NCI-H1092 treated with DMSO at 0.1 percent for 48 hours (cell line): ENCODE results near the gene CTNNA1.

Experiments
- DNase-seq: peaks from one replicate; lab custom pipeline; 2025; lab: John Stamatoyannopoulos, UW

CTNNA1 gene

DNA sequence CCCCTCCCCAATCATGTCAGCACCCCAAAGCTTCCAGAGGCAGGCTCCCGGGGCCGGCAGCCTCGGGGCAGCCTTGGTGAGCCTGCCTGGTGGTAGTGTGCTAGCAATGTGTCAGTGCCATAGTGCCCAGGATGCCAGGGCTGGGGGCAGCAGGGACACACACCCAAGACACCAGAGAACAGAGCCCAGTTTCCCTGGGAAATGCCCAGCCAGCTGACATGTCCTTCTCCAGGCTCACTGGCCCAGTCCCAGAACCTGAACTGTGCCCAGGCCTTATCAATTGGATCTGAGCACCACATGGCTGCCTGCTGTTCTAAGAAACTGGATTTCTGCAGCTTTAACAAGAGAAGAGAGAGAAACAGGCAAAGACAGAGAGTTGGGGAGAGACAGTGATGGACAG lies 196.8 kb downstream of the CTNNA1 start:
- DNase-seq = no peak

GRCh38 chr5:138950421-138951031 lies 197.3 kb downstream of the CTNNA1 start:
- no peak for DNase-seq

GRCh38 chr5:138951091-138951985 lies 198.1 kb downstream of the CTNNA1 start:
- no peak for DNase-seq

GRCh38 chr5:138951986-138952735 lies 198.9 kb downstream of the CTNNA1 start:
- DNase-seq = no peak

- peak; percentile 69 for DNase-seq
These were observed 199.7 kb downstream of the CTNNA1 start for GRCh38 chr5:138952962-138953361.

GRCh38 chr5:138953387-138954256 lies 200.4 kb downstream of the CTNNA1 start:
- peak; percentile 83 for DNase-seq

DNA sequence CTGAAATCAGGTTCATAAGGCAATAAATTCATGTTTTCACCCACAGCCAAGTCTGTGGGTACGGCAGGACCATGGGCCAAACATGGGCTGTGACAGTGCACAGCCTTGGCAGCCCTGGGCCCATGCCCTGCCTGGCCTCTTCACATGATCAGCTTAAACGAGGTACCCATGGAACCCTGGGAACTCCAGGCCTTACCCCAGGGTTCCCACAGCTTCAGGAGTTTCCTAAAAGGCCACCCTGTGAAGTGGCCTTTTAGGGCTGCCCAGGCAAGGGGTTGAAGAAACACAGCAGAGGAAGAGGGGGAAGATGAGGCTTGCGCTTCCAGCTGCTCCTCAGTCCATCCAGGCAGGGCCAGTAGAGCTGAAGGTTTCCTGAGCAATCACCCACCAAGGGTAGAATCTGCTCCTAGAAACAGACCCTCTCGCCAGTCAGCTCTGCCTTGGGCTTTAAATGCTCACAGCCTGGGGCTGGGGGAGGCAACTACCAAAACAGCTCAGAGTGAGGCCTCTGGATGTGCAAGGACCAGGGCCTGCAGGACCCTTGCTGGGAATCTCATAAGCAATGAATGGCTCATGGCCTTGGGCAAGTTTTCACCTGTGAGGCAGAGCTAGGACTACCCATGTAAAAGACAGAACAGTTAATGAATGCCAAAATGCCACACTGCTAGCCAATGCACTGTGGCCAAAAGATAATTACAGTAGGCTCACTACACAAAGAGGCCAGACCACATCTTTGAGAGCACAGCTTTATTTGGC lies 201.2 kb downstream of the CTNNA1 start:
- DNase-seq = no peak

- peak; percentile 89 for DNase-seq
These were observed 201.9 kb downstream of the CTNNA1 start for GRCh38 chr5:138955013-138955660.

DNA sequence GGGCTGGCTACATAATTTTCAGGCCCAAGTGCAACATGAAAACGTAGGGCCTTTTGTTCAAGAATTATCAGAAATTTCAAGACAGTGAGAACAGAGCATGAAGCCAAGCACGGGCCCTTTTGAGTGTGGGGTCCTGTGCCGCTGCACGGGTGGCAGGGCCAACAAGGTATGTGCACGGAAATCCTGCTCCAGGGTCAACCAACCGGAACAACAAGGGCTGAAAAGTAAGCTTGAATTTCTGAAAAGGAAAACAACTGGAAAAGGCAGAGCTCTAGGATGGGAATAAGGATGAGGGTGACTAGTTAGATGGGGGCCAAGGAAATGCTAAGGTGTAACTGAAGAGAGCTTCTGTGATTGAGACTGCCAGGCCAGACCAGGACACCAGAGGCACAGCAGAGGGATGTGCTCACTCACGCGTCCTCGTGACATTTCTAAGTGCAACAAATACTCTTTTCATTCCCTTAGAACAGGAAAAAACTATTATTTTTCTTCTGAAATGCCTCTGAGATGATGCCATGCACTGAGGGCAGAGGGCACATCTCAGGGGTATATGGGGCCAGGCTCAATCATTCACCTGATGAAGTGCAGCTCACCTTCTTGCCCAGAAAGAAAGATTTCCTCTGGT lies 202.6 kb downstream of the CTNNA1 start:
- DNase-seq = no peak

DNA sequence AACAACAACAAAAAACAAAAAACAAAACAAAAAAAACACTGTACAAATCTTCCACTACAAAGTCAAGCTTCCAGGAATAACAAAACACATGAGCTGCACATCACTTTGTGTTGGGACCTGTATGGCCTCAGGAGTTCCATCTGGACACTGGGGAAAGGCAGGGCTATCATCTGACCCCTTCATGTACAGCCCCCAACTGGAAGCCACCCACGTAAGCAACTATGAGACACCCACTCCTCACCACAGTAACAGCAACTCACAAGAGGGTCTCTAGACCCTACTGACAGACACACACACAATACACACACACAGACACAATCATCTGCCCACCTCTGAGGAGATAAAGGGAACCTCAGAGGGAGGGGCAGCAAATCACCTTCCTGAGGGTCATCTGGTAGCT lies 203.6 kb downstream of the CTNNA1 start:
- DNase-seq = no peak

DNA sequence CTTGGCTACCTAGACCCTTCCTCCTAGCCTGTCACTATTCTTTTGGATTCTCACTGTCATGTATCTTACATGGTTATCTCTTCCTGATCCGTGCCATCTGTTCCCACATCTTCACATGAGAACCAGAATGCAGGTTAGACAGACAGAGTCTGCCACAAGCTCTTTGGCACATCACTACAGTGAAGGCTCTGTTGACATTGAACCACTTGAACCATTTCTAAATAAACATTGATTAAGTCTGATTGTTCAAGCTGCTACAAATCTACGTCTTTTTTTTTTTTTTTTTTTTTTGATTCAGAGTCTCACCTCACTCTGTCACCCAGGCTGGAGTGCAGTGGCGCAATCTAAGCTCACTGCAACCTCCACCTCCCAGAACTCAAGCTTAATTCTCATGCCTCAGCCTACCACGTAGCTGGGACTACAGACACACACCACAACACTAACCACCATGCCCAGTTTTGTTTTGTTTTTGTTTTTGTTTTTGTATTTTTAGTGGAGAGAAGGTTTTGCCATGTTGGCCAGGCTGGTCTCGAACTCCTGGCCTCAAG lies 207.0 kb downstream of the CTNNA1 start:
- peak; percentile 84 for DNase-seq

DNA sequence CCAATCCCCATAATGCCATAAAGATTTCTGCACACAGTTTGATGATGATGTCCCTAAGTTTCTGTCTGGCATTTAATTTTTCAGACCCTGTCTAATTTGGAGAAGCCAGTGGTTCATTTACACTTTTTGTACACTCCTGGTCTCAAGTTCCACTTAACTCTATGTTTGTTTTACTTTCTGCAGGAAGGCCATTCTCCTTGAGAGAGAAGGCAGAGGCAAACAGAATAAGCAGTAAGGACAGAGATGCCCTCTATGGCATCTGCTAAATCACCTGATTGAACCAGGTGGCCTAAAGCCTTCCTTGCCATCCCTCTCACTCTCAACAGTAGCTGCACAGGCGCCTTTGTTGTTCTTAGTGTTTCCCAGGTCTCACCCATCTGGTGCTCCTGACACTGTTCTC lies 208.0 kb downstream of the CTNNA1 start:
- no peak for DNase-seq

DNA sequence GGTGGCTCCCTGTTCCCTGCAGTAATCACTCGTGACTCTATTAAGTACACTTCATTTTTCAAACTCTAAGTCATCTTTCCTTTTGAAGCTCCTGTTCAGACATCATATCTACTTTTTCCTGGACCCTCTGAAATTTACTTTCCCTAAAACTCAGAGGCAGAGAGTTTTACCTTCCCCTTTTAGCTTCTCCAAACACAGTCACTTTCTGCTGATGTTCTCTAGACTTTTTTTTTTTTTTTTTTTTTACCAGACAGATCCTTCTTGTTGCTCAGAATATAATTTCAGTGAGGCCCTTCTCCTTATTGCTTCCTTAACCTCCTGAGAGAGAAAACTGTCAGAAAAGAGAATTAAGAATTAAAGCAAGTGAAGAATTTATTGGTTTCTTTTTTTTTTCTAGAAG lies 208.5 kb downstream of the CTNNA1 start:
- DNase-seq = peak; percentile 40

- DNase-seq = no peak
These were observed 209.6 kb downstream of the CTNNA1 start for GRCh38 chr5:138962614-138963370.

GRCh38 chr5:138963763-138964371 lies 210.6 kb downstream of the CTNNA1 start:
- DNase-seq = no peak

GRCh38 chr5:138964647-138965201 lies 211.5 kb downstream of the CTNNA1 start:
- DNase-seq = peak; percentile 50

DNA sequence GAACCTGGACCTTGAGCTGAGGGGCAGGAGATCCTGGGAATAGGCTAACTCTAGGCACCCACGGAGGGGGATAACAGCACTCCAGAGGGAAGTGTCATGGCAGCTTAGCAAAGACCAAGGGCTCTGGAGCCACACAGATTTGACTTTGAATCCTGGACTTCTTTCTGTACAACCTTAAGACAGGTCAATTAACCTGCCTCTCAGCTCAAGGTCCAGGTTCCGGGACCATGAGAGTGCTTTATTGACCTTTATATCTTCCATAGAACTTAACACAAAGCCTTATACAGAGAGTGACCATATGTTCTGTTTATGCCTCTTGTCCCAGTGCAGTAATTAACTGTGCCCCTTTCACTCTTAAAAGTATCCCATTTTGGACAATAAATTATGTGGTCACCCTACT lies 212.4 kb downstream of the CTNNA1 start:
- no peak for DNase-seq
